ENCODE measurements around the gene ZNF335. TPM values are rescaled to one million over a fixed set of nuclear protein-coding genes. Genes with fewer than 3 reads are reported as not detected.
A peak's percentile ranks its signal among the peaks of the same experiment; 100 is the strongest.

Gene ZNF335
- total and polyA plus RNA-seq, 2 of the 8 experiments (the other 6 are each of a cell fraction or from before 2014, with no cell fraction given), result 12.4 to 14.6 TPM

DNA sequence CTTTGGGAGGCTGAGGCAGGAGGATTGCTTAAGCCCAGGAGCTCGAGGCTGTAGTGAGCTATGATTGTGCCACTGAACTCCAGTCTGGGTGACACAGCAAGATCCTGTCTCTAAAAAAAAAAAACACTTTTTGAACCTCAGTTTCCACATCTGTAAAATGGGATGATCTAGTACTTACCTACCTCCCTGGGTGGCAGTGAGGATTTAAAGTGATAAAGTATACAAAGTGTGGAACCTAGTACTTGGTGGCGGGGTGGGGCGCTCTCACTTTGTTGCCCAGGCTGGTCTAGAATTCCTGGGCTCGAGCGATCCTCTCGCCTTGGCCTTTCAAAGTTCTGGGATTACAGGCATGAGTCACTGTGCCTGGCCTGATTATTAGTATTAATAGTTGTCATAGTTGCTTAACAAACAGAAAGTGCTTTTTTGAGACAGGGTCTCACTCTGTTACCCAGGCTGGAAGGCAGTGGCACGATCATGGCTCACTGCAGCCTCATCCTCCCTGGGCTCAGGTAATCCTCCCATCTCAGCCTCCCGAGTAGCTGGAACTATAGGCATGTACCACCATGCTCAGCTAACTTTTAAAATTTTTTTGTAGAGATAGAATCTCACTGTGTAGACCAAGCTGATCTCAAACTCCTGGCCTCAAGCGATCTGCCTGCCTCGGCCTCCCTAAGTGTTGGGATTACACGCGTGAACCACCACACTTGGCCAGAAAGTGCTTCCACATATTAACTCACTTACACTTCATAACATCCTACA, 53.0 kb downstream of the ZNF335 start:
- H3K23ac ChIP-seq (ENCODE audit: insufficient read length), result no peak overlapping the region
- no peak overlapping the region for H2AFZ ChIP-seq (ENCODE audit: low read length)
- H3K4me2 ChIP-seq (ENCODE audit: insufficient read depth in 1 of 2, low read depth in 2 of 2, low read length in 2 of 2), result no peak overlapping the region
- no peaks in the 10 kb centered on the region for H3K23me2 ChIP-seq (ENCODE audit: low read depth, low read length)
- H4K91ac ChIP-seq (replicated peaks; ENCODE audit: insufficient read length, low read length), result no peak overlapping the region
- TF ChIP-seq ZNF274 (IDR thresholded peaks at IDR 0.05; ENCODE audit: borderline replicate concordance, extremely low read depth, low read length) (no peak), KDM1A (IDR thresholded peaks at IDR 0.05; ENCODE audit: borderline replicate concordance, low read length) (peak; percentile 63; the same call in 1 of the 2 replicates)
- H3K9ac ChIP-seq (replicated peaks in 1 of 4; ENCODE audit: extremely low read depth in 1 of 4, low read depth in 3 of 4, low read length in 3 of 4), result no peak overlapping the region
- no peak overlapping the region for H2BK15ac ChIP-seq (ENCODE audit: low read length)
- H3K56ac ChIP-seq (replicated peaks; ENCODE audit: insufficient read length, low read depth, low read length), result no peak overlapping the region
- H3K4me3 ChIP-seq (ENCODE audit: extremely low read depth in 1 of 4, insufficient read depth in 2 of 4, low read depth in 3 of 4, low read length in 4 of 4), result no peak overlapping the region
- no peaks in the 10 kb centered on the region for H3K79me2 ChIP-seq (ENCODE audit: control insufficient read depth in 1 of 2, insufficient read depth in 2 of 2, low read length in 2 of 2)
- H2BK5ac ChIP-seq (ENCODE audit: low read depth, low read length), result no peak overlapping the region
- no peak overlapping the region for H4K8ac ChIP-seq (ENCODE audit: extremely low read depth, insufficient read depth, low read length)
- no peak for DNase-seq (ENCODE audit: low read depth in 1 of 2, low spot score in 2 of 2)
- no peak overlapping the region for H3K14ac ChIP-seq (ENCODE audit: insufficient read length)
- H2BK12ac ChIP-seq (ENCODE audit: low read depth, low read length), result no peak overlapping the region
- no peak overlapping the region for H2BK120ac ChIP-seq (replicated peaks; ENCODE audit: low read depth, low read length)
- H3K4ac ChIP-seq (replicated peaks; ENCODE audit: insufficient read length, low read depth, low read length), result no peak overlapping the region
- no peak overlapping the region for H2BK20ac ChIP-seq (ENCODE audit: low read length)
- H3K4me1 ChIP-seq (replicated peaks in 1 of 4; ENCODE audit: control insufficient read depth in 3 of 4, insufficient read depth in 4 of 4, low read length in 3 of 4), result peaks cover 0 to 3% (median 0%) of the 10 kb centered on the region in 4 experiments; a peak in 1 of 7 replicates
- H3K27me3 ChIP-seq (replicated peaks in 1 of 4; ENCODE audit: control insufficient read depth in 3 of 4, extremely low read depth in 1 of 4, insufficient read depth in 3 of 4, low read length in 3 of 4), result no peaks in the 10 kb centered on the region
- H3K27ac ChIP-seq (ENCODE audit: low read depth, low read length), result no peak overlapping the region
- no peak overlapping the region for H3K18ac ChIP-seq (ENCODE audit: extremely low read depth, low read length)
- no peaks in the 10 kb centered on the region for H3K79me1 ChIP-seq (ENCODE audit: low read depth, low read length)
- H4K20me1 ChIP-seq (replicated peaks in 1 of 2; ENCODE audit: control insufficient read depth in 1 of 2, insufficient read depth in 2 of 2, low read length in 2 of 2), result no peaks in the 10 kb centered on the region
- H2AK5ac ChIP-seq (ENCODE audit: low read depth, low read length), result no peak overlapping the region
- WGBS, 2 experiments (ENCODE audit: extremely low coverage in 1 of 2, insufficient coverage in 1 of 2, insufficient read length in 1 of 2, insufficient replicate concordance in 2 of 2, low coverage in 1 of 2, low lambda C conversion rate in 2 of 2, missing lambda C conversion rate in 1 of 2), result 93% methylated on average over 12 of the region's 12 CpGs; no CpG with 5 or more reads in 1 of the 2 experiments
- H3K36me3 ChIP-seq (ENCODE audit: control insufficient read depth in 2 of 4, insufficient read depth in 4 of 4, low read length in 3 of 4), result no peaks in the 10 kb centered on the region
- H4K5ac ChIP-seq (ENCODE audit: insufficient read length, low read depth, low read length), result no peak overlapping the region
- H3K9me3 ChIP-seq (ENCODE audit: insufficient read depth in 2 of 2, low read depth in 1 of 2, low read length in 1 of 2), result no peaks in the 10 kb centered on the region
- ChIA-PET POLR2A (ENCODE audit: partially characterized antibody) (interaction anchor here (0.5 to 11.8 kb wide), 6 partner anchors 7 to 37 kb away, joined by 3 to 165 read pairs (median 4); partner anchors contain the start of genes PCIF1, PLTP and ZSWIM1), CTCF (ENCODE audit: partially characterized antibody) (interaction anchor here (0.6 to 1.5 kb wide), 7 partner anchors 9 to 380 kb away, joined by 3 to 5 read pairs (median 4); no protein-coding TSS in a partner anchor)
- FAIRE-seq, result no peak

Measured in H1 (cell line).